ENCODE results near the gene NUDT6. TPM values are rescaled to one million over a fixed set of nuclear protein-coding genes. Genes with fewer than 3 reads are reported as not detected.
A peak's percentile ranks its signal among the peaks of the same experiment; 100 is the strongest.

Gene NUDT6
- total RNA-seq, 4 donors from 2014 or later: 1.9 to 7.8 (median 4.4) TPM

DNA sequence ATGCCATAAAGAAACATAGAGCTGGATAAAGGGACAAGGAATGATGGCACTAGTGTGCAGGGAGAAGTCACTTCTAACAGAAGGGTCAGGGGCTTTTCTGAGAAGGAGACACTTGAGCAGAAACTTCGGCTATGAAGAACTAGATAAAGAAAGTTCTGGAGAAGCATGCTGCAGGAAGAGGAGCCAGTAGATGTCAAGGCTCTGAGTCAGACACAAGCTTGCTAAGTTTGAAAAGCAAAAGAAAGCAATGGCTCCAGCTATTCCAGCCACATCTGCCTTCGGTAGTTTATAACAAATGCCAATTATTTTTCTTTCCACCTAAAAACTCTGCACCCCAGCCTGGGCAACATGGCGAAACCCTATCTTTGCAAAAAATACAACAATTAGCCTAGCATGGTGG lies 7.5 kb downstream of the NUDT6 start:
- no peaks in the 10 kb centered on the region for H3K9me3 ChIP-seq
- TF ChIP-seq EP300 (IDR thresholded peaks at IDR 0.05): no peak
- TF ChIP-seq POLR2A (IDR thresholded peaks at IDR 0.05): no peak
- TF ChIP-seq, protein P1, sequence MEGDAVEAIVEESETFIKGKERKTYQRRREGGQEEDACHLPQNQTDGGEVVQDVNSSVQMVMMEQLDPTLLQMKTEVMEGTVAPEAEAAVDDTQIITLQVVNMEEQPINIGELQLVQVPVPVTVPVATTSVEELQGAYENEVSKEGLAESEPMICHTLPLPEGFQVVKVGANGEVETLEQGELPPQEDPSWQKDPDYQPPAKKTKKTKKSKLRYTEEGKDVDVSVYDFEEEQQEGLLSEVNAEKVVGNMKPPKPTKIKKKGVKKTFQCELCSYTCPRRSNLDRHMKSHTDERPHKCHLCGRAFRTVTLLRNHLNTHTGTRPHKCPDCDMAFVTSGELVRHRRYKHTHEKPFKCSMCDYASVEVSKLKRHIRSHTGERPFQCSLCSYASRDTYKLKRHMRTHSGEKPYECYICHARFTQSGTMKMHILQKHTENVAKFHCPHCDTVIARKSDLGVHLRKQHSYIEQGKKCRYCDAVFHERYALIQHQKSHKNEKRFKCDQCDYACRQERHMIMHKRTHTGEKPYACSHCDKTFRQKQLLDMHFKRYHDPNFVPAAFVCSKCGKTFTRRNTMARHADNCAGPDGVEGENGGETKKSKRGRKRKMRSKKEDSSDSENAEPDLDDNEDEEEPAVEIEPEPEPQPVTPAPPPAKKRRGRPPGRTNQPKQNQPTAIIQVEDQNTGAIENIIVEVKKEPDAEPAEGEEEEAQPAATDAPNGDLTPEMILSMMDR (IDR thresholded peaks at IDR 0.05): no peak
- no peak for TF ChIP-seq POLR2AphosphoS5 (IDR thresholded peaks at IDR 0.05)
- peaks cover 0 to 23% of the 10 kb centered on the region in 2 donors for H3K36me3 ChIP-seq
- no peak for ATAC-seq
- H3K4me3 ChIP-seq: no peak overlapping the region
- no peaks in the 10 kb centered on the region for H3K27me3 ChIP-seq
- 76 to 85% methylated on average over 2 to 3 of the region's 3 CpGs for WGBS, 2 donors (ENCODE audit: low coverage in 1 of 2)
- H3K4me1 ChIP-seq: no peaks in the 10 kb centered on the region
- no peak overlapping the region for H3K27ac ChIP-seq

DNA sequence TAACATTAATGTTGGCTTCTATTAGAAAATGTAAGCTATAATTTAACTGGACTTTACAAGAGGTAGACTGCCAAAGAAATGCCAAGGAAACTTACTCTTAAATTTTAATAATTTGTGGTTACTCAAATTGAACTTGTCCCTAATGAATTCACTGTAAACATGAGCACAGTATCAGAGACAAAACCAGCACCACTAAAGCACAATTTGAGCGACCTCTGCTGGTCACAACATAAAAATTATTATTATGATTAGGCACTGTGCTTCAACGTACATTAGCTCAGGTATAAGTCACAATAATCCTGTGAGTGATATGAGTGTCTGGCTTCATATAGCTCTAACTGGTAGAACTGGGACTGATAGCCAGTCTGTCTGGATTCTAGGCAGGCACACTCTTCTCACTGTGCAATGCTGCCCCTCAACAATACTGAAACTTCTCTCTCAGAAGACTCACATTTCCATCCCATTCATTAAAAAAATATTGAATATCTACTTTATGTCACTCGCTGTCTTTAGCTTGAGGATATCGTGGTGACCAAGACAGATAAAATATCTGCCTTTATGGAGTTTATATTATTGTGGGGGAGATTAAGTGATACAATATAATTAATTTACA lies 8.0 kb downstream of the NUDT6 start:
- WGBS, 2 donors (ENCODE audit: low coverage in 1 of 2): 34 to 40% methylated on average over 2 to 4 of the region's 4 CpGs
- no peak for ATAC-seq
- peaks cover 0 to 23% of the 10 kb centered on the region in 2 donors for H3K36me3 ChIP-seq
- H3K4me1 ChIP-seq: no peaks in the 10 kb centered on the region
- TF ChIP-seq, protein P1 (IDR thresholded peaks at IDR 0.05): peak; percentile 21 to 63 (median 43)
- TF ChIP-seq POLR2A (IDR thresholded peaks at IDR 0.05): no peak
- no peaks in the 10 kb centered on the region for H3K27me3 ChIP-seq
- H3K27ac ChIP-seq: no peak overlapping the region
- no peak overlapping the region for H3K4me3 ChIP-seq
- H3K9me3 ChIP-seq: no peaks in the 10 kb centered on the region

DNA sequence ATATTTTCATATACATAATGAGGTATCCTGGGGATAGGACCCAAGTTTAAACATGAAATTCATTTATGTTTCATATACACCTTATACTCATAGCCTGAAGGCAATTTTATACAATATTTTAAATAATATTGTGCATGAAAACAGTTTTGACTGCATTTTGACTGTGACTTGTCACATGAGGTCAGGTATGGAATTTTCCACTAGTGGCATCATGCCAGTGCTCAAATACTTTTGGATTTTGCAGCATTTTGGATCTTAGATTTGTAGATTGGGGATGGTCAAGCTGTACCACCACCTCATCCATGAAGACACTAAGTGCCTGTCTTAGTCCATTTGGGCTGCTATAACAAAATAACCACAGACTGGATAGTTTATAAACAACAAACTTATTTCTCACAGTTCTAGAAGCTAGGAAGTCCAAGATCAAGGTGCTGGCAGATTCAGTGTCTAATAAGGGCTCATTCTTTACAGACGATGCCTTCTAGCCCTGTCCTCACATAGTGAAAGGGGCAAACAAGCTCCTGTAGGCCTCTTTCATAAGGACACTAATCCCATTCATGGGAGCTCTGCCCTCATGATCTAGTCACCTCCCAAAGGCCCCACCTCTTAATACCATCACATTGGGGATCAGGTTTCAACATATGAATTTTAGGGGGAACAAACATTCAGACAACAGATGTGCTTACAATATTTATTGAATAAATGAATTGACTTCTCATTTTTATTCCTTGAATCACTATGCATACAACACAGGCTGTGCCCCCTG lies 9.4 kb downstream of the NUDT6 start:
- 57 to 100% methylated on average over 1 of the region's 1 CpG for WGBS, 2 donors (ENCODE audit: low coverage in 1 of 2)
- TF ChIP-seq EP300 (IDR thresholded peaks at IDR 0.05): no peak
- no peak for TF ChIP-seq POLR2AphosphoS5 (IDR thresholded peaks at IDR 0.05)
- no peak for TF ChIP-seq POLR2A (IDR thresholded peaks at IDR 0.05)
- TF ChIP-seq, protein P1 (IDR thresholded peaks at IDR 0.05): no peak
- Histone ChIP-seq H3K4me3 (no peak overlapping the region), H3K9me3 (no peaks in the 10 kb centered on the region), H3K4me1 (no peaks in the 10 kb centered on the region), H3K27ac (no peak overlapping the region), H3K27me3 (no peaks in the 10 kb centered on the region), H3K36me3 (peaks cover 0 to 23% of the 10 kb centered on the region in 2 donors)
- ATAC-seq: no peak

DNA sequence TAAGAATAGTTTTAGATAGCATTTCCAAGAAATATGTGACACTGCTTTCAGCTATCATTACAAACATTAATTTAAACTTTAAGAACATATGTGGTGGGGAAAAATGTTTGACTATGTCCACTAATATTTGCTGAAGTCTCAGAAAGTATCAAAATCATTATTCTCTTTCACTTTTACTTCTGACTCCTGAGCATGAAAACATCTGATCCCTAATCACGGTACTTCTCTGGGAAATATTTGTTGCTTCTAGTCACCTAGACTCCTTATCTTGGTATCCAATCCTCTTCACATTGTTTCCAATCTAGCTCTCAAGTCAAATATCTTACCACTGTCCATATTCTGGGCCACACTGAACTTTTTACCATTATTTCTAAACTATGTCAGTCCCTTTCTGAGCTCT lies 10.8 kb downstream of the NUDT6 start:
- H3K4me1 ChIP-seq: no peaks in the 10 kb centered on the region
- no peaks in the 10 kb centered on the region for H3K9me3 ChIP-seq
- H3K27ac ChIP-seq: no peak overlapping the region
- H3K36me3 ChIP-seq: peaks cover 0 to 20% of the 10 kb centered on the region in 2 donors
- TF ChIP-seq POLR2A (IDR thresholded peaks at IDR 0.05) (no peak), POLR2AphosphoS5 (IDR thresholded peaks at IDR 0.05) (no peak), EP300 (IDR thresholded peaks at IDR 0.05) (no peak)
- TF ChIP-seq, protein P1 (IDR thresholded peaks at IDR 0.05): no peak
- H3K4me3 ChIP-seq: no peak overlapping the region
- ATAC-seq: no peak
- no peaks in the 10 kb centered on the region for H3K27me3 ChIP-seq
- 57 to 83% methylated on average over 1 of the region's 1 CpG for WGBS, 2 donors (ENCODE audit: low coverage in 1 of 2)

DNA sequence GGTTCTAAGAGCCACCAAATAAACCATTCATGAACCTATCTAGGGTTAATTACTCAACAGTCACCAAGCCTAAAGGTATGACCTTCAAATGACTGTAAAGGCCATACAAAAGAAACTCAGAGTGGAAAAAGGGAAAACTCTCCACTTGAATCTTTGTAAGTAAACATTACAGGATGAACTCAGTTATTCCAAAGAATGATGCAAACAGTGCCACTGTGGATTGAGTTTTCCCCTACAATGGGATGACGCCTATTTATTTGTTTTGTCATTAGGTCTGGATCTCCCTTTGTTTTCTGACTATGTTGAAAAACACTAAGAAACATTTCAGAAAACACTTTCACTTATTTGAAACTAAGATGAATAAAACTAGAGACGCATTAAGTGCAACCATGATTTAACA lies 12.7 kb downstream of the NUDT6 start:
- H3K27ac ChIP-seq: no peak overlapping the region
- WGBS, 2 donors (ENCODE audit: low coverage in 1 of 2): 59 to 100% methylated on average over 2 of the region's 2 CpGs
- no peak for ATAC-seq
- no peaks in the 10 kb centered on the region for H3K27me3 ChIP-seq
- H3K36me3 ChIP-seq: peaks cover 0 to 13% of the 10 kb centered on the region in 2 donors
- no peaks in the 10 kb centered on the region for H3K4me1 ChIP-seq
- H3K9me3 ChIP-seq: no peaks in the 10 kb centered on the region
- TF ChIP-seq POLR2A (IDR thresholded peaks at IDR 0.05): no peak
- TF ChIP-seq EP300 (IDR thresholded peaks at IDR 0.05): no peak
- TF ChIP-seq, protein P1 (IDR thresholded peaks at IDR 0.05): no peak
- TF ChIP-seq POLR2AphosphoS5 (IDR thresholded peaks at IDR 0.05): no peak
- no peak overlapping the region for H3K4me3 ChIP-seq

Data from gastroesophageal sphincter (tissue), 4 donors.